T-helper 1 cell treated with Interleukin-12 subunit alpha and Interleukin-12 subunit beta and Interleukin-4 antibody, amounts not matched to agents 30 ng/mL and 1 ng/mL, for 36 hours (primary cell): ENCODE data around the gene LRRC8D. TPM values are rescaled to one million over a fixed set of nuclear protein-coding genes. Genes with fewer than 3 reads are reported as not detected.

Source experiments
- intact Hi-C: fragments of 100-400 bp; cut with micrococcal nuclease; formaldehyde crosslinking; loops from one replicate; pipeline ENCODE4 v1.15.1; 2024
- total RNA-seq: library from RNA; stranded (reverse); gene quantifications from 2 replicates; pipeline ENCODE4 v1.2.3, GENCODE V29; 2022

LRRC8D gene
- total RNA-seq, 1 donor from 2014 or later: 34.4 TPM

DNA sequence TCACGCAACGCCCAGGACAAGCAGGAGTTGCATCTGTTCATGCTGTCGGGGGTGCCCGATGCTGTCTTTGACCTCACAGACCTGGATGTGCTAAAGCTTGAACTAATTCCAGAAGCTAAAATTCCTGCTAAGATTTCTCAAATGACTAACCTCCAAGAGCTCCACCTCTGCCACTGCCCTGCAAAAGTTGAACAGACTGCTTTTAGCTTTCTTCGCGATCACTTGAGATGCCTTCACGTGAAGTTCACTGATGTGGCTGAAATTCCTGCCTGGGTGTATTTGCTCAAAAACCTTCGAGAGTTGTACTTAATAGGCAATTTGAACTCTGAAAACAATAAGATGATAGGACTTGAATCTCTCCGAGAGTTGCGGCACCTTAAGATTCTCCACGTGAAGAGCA is 113.6 kb downstream of the LRRC8D start:
- intact Hi-C loops: no loop called here

DNA sequence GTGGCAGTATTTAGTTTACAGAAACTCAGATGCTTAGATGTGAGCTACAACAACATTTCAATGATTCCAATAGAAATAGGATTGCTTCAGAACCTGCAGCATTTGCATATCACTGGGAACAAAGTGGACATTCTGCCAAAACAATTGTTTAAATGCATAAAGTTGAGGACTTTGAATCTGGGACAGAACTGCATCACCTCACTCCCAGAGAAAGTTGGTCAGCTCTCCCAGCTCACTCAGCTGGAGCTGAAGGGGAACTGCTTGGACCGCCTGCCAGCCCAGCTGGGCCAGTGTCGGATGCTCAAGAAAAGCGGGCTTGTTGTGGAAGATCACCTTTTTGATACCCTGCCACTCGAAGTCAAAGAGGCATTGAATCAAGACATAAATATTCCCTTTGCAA is 114.4 kb downstream of the LRRC8D start:
- intact Hi-C loops: no loop called here

DNA sequence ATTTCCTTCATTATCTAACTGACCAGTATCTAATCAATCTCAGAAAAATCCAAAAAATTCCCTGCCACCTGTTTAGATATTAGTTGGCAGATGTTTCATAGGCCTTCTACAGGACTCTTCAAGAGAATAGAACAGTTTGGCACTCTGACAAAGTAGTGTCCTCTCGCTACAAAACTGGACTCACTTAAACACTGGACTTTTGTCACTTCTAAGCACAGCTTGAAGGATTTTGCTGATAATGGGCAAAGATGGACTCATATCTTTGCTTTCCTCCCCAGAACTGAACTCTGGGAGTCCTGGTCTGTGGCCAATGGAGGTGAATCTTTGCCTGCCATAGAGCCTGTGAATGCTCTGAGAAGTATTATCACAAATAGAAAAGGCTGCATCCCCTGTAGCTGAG is 115.9 kb downstream of the LRRC8D start:
- intact Hi-C loops: no loop called here

DNA sequence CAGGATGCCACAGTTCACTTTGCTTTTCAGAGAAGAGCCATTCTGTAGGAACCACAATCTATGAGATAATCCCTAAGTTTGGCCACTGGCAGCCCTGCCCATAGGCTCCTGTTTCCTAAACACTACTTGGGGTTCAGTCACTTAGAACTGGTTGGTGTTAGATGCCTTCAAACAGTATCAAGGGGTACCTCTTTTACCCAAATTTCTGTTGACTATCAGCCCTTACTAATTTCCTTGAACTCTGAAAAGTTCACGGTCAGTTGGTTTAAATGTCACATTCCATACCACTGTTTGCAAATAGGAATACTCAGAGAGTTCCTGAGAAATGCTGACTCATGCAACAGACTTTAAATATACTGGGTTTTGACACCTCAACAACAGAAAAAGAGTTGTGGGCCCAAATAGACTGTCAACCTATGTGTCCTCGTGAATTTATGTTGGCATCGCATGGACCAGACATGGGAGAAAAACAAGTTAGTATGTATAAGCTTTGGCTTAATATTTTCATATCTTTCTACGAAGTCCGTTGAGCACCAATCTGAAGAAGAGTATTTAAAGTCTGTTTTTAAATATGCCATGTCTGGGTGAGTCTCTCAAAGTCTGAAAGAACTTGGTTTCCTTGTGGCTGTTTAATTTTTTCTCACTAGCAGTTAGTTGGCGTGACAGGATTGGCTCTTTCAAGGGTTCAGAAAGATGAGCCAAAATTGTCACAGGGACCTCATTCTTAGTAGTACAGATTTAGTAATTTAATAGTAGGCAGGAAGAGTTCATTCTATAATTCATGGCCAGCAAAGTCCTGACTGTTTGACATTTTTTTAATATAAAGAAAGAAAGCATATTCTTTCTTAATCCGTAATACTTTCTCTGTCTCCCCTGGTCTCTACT is 117.6 kb downstream of the LRRC8D start:
- intact Hi-C loops: no loop called here

DNA sequence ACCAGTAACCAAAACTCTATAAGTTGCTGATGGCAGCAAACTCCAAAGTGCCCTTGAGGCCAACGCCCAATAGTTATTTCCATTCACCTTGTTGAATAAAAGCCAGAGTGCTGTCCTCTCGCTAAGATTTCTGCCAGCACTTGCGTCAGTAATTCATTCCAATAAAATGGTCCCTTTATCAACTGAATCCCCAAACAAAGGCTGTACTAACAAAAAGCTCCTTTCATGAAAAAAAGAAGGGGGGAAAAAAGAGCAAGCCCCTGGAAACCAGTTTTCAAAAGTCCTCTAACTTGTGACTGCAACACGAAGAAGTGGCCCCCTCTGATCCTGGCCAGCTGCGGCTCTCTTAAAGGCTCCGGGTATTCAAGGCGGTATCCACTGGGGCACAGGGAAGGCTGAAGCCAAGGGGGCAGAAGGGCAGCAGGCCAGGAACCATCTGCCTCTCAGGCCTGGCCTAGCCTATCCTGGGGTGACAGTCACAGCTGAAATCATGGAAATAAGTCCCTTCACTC is 118.3 kb downstream of the LRRC8D start:
- intact Hi-C loops: no loop called here

DNA sequence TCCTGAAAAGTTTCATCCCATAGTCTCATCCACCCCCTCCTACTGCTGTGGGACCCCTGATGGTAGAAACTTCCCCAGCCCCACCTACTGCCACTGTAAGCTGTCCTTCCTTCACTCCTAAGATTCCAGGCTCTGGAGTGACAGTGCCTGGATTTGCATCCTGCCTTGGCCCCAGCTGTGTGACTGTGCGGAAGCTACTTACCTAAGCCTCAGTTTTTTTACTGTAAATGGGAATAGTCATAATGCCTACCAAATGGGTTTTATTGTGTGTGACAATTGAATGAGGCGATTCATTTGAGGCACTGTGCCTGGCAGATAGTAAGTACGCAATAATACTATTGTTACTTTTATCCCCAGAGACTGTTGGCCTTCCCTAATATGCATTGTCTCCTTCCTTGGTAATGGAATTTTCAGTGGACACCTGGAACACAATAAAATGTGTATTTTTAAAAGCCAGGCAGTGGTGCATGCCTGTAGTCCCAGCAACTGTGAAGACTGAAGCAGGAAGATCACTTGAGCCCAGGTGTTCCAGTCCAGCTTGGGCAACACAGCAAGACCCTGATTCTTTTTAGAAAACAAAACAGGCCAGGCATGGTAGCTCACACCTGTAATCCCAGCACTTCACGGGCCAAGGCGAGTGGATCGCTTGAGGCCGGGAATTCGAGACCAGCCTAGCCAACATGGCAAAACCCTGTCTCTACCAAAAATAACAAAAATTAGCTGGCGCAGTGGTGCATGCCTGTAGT is 119.0 kb downstream of the LRRC8D start:
- intact Hi-C loops: no loop called here

DNA sequence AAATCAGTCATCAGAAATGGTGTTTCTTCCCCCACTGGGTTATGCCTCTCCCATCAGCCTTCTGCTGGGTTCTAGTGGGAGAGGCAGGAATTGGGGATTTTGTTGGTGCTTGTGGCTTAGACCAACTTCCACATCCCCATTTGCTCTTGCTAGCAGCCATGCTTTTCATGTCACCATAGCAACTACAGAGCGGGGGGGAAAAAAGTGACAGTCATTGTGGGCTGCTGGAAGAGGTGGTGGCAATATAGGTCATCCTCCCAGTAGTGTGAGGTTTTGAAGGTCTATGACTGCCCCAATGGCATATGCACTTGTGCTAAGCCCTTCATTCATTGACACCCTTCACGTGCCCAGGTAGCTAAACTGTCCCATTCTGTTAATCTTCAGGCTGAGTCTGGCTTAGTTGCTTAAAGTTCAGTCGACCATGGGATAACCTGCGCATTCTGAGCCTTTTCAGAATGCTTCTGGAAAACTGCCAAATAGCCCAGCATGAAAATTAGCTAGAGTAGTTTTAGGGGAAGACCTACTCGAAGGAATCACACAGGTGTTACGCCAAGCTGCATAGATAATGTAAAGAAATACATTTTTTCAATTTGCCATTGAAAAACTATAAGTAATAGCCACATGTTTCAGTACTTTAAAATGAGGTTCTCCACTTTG is 120.4 kb downstream of the LRRC8D start:
- intact Hi-C loops: no loop called here

DNA sequence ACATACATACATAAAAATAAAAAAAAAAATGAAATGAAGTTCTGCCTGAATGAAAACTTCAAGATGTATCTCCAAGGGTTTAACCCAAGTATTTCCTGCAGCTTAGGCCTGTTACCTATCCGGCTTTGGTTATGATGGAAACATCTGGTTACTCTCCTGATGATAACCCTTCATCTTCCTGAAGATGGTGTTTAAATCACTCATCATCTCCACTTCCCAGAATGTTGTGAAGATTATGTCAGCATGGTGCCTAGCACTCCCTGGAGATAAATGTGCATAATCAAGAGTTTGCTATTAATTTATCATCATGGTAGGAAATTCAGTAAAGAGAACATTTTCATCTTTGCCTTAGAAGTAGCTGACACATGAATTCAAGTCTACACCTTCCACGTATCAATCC is 121.2 kb downstream of the LRRC8D start:
- intact Hi-C loops: no loop called here

DNA sequence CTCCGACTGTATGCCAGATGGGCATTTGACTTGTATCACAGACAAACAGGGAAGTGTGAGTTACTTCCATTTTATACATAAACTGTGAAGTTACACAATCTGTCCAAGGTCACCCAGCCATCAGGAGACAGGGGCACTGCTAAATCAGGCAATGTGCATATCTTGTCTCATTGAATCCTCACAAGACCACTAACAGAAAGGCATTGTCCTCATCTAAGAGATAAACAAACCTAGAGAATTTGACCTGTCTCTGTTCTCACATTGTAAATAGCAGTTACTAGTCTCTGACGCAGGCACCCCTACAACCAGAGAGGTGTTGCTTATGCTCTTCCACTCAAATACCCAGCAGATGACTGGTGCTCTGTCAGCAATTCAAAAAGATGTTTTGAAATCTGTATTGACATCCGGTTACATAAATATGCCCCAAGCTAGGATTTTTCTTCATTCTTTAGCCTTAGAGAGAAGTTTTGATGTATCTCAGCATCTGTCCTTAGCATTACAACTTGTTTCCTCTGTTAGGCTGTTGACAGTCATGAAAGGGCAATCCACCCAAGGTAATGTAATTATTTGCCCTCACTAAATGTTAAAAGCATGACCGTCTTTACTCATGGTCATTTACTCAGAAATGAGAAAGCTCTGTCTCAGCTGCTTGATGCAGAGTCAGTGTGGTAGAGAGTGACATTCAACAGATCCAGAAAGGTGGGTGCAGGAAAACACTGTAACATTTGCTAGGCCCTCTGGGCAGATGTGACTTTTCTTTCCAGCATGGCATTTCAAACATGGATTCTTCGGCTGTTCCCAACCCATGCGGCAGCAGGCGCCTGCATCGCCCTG is 122.2 kb downstream of the LRRC8D start:
- intact Hi-C loops: no loop called here

DNA sequence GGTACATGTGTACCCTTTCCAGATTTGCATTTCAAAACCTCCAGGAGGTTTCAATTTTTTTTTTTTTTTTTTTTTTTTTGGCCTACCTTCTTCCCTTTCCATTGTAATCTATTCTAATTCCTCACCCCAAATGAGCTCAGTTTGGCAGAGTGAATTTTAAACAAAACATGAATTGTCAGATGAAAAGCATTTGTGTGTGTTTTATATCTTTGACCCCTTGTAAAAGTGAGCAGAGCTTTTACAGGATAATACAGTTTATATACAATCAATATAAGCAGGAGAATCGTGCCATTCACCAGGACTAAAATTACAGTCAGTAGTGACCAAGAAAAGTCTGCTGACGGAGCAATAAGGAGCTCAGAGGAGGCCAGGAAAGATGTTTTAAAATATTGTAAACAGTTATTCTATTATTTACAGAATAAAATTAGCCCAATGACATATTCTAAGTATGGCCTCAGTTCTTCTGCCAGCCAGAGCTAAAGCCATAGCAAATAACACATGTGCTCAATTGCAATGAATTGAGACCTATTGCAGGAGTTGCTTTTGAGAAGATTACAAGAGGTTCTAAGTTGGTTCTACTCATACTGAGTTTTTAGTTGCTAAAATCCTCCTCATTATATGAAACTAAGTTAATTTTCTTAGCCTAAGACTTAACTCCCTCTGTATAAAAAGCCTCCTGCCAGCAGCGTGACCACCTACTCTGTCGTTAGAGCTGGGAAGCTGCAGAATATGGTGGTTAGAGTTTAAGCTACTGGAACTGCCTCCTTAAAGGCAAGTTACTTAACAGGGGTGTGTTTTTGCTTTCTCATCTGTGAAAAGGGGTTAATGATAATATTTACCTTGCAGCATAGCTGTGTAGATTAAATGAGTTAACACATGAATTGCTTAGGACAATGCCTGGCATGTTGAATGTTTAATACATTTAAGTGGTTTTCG is 123.3 kb downstream of the LRRC8D start:
- intact Hi-C loops: no loop called here

DNA sequence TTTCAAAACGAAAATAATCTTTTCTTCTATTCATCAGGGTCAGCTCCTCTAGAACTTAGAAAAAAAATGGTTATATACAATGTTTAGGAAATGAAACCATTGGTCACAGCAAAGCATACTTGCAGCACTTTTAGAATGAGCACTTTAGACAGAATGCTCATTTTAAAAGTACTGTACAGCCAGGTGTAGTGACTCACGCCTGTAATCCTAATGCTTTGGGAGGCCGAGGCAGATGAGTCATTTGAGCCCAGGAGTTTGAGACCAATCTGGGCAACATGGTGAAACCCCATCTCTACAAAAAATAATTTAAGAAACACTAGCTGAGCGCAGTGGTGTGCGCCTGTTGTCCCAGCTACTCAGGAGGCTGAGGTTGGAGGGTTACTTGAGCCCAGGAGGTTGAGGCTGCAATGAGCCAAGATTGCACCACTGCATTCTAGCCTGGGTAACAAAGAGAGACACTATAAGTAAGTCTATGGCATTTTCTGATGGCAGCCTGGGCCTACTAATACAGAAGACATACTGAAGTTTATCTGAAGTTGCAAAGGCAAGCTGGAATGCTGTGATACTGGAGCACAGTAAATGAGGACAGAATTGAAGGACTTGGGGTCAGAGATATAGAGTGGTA is 125.1 kb downstream of the LRRC8D start:
- intact Hi-C loops: no loop called here

DNA sequence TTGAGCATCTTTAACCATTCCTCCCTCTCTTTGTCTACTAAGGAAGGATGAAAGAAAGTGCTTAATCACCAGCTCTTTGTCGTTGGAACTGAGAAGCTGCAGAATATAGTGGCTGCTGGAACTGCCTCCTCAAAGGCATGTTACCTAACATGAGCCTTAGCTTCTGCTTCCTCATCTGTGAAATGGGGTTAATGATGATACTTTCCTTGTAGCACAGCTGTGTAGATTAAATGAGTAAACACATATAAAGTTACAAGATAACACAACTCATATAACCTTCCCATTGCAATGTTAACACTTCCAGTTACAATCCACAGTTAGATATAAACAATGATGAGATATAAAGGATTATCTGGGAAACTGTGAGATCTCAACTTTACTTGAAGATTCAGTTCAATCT is 125.7 kb downstream of the LRRC8D start:
- intact Hi-C loops: no loop called here

DNA sequence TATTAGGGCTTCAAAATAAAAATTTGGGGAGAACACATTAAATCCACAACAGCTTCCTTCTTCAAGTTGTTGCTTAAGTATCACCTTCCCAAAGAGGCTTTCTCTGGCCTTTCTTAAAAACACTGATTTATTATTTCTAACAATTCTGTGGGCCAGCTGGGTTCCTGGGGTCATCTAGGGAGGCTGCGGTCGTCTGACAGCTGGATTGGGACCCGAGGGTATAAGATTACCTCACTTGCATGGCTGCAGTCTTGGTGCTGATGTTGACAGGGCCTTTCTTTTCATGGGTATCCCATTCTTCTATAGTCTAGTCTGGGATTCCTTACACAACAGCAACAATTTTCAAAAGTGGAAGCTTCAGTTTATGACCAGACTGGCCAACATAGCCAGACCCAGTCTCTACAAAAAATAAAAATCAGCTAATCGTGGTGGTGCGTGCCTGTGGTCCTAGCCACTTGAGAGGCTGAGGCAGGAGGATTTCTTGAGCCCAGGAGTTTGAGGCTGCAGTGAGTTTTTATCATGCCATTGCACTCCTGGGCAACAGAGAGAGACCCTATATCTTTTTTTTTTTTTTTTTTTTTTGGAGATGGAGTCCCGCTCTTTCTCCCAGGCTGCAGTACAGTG is 128.0 kb downstream of the LRRC8D start:
- intact Hi-C loops: no loop called here

DNA sequence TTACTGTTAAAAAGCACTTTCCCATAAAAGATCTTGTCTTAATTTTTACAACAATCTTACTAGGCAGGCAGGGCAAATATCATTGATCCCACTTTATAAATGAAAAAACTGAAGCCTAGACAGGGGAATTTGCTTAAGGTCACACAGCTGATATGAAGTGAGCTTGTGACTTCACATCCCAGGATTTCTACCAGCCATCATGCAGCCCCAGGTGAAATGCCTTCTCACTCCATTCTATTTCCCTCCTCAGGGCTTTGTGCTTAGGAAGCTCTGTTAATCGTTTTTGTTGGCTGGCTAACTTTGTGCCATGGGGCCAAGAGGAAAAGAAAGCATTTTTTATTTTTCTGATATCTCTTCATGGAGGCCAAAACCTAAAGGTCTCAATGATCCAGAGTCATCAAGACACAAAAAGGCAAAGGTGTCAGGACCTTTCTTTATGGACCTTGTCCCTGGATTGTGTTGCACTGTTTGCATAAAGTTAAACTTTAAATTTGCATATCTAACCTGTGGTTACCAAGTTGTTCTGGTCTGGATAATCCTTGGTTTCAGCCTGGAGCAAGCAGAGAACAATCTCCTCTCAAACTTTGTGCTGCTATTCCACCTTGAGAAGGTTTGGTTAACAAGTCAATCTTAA is 129.3 kb downstream of the LRRC8D start:
- intact Hi-C loops: no loop called here

DNA sequence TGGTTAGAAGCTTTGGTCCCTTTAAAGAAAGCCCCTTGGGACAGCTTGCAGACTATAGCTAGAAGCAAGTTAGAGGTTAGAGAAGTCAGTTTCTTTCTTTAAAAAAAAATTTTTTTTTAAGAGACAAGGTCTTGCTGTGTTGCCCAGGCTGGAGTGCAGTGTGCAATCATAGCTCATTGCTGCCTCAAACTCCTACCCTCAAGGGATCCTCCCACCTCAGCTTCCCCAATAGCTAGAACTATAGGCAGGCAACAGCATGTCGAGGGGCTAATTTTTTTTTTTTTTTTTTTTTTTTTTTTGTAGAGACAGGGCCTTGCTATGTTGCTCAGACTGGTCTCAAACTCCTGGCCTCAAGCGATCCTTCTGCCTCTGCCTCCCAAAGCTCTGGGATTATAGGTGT is 129.9 kb downstream of the LRRC8D start:
- intact Hi-C loops: no loop called here

DNA sequence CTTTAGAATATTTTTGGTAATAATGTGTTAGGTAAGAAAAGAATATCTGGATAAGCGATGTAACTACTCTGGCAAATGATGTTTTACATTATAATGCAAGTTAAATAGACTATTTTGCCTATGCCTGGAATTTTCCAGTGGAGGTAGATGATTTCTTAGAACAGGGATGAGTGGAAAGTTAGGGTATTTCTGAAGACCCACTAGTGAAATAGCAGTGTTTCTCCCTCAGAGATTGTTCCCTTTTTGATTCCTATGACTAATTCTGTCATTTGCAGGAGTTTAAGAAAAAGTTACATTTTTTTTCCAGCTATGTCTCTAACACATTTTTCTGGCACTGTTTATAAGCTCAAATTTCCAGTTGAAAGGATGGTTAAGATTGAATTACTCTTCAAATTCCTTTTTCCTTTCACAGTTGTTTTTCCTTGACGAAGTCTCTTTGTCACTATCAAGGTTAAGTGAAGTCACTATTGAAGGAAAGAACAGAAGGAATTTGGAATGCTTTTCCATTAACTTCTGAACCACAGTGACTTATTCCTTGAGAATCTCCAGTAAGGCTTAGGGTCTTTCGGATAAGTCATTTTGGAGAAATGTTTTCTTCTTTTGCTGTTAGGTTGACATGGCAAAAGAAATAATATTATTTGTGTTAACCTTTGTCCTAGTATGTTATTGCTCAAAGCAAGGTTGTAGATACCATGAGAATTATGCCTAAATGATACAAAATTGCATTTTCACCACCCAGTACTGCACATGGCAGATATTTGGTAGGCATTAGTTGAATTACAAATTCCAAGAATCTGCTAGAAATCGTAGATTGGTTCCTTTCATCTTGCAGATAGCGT is 131.2 kb downstream of the LRRC8D start:
- intact Hi-C loops: no loop called here

DNA sequence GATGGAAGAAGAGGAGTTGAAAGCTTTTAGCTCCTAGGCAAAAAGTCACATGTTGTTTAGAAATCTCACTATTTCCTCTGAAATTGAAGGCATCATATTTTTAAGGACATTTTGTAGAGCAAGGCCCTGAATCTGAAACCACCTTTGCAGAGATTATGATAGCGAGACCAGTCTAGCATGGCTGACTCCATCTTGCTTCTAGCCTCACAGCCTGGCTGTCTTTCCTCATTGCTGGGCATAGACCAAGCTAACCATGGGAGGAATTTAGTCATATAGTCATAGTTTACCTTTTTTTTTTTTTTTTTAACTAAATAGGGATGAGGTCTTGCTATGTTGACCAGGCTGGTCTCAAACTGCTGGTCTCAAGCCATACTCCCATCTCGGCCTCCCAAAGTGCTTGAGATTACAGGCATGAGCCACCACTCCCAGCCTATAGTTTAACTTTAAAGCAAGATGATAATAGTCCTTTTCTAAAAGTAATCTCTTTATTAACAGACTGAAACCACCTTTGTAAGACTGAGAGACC is 131.8 kb downstream of the LRRC8D start:
- intact Hi-C loops: no loop called here
